Liver (tissue), 9 donors: Measurements from ENCODE around the gene UGT1A9. TPM values are rescaled to one million over a fixed set of nuclear protein-coding genes. Genes with fewer than 3 reads are reported as not detected.

ENCODE experiments used
- DNase-seq: peaks from one replicate; pipeline ENCODE4 v3.0.0-alpha.2; 2017; ENCODE audit warnings: low spot score
- H3K27ac ChIP-seq, 2 donors: one replicate each; pipeline ENCODE4 v1.7.0; 2013; ENCODE audit warnings: inconsistent platforms in 2 of 2, low read length in 2 of 2, control low read depth in 1 of 2, low read depth in 1 of 2, mild to moderate bottlenecking in 1 of 2
- H3K27me3 ChIP-seq, 4 donors: one replicate each; pipeline versions ENCODE4 v1.6.1 to v1.7.0; 2013; ENCODE audit warnings: low read length in 3 of 4, inconsistent platforms in 1 of 4, mild to moderate bottlenecking in 1 of 4, moderate library complexity in 1 of 4; ENCODE audit not compliant: control insufficient read depth in 4 of 4, insufficient read depth in 4 of 4
- H3K36me3 ChIP-seq, 4 donors: one replicate each; pipeline versions ENCODE4 v1.6.1 to v1.7.0; 2013; ENCODE audit warnings: low read length in 3 of 4, mild to moderate bottlenecking in 3 of 4, low read depth in 1 of 4, moderate library complexity in 1 of 4; ENCODE audit not compliant: control insufficient read depth in 4 of 4, insufficient read depth in 3 of 4
- H3K4me1 ChIP-seq, 4 donors: one replicate each; pipeline versions ENCODE4 v1.6.1 to v1.7.0; 2013; ENCODE audit warnings: low read length in 3 of 4, mild to moderate bottlenecking in 3 of 4, moderate library complexity in 1 of 4; ENCODE audit not compliant: control insufficient read depth in 4 of 4, insufficient read depth in 4 of 4
- H3K4me3 ChIP-seq, 3 donors: one replicate each; pipeline versions ENCODE4 v1.6.1 to v1.7.0; 2013; ENCODE audit warnings: low read length in 3 of 3, control low read depth in 1 of 3, low read depth in 1 of 3, mild to moderate bottlenecking in 1 of 3
- H3K9ac ChIP-seq, 2 donors: one replicate each; pipeline ENCODE4 v1.7.0; 2013; ENCODE audit warnings: low read length in 2 of 2, mild to moderate bottlenecking in 2 of 2, moderate library complexity in 2 of 2, control low read depth in 1 of 2, low read depth in 1 of 2
- H3K9me3 ChIP-seq, 4 donors: one replicate each; pipeline versions ENCODE4 v1.6.1 to v1.7.0; 2013; ENCODE audit warnings: low read length in 3 of 4; ENCODE audit not compliant: control insufficient read depth in 4 of 4
- ATF3 ChIP-seq: IDR thresholded peaks from 2 replicates; pipeline ENCODE4 v1.6.1; 2016; ENCODE audit warnings: antibody characterized with exemption
- CTCF ChIP-seq: fragments of 150-350 bp; IDR thresholded peaks from 2 replicates; pipeline ENCODE4 v1.5.1; 2017; ENCODE audit warnings: improper control_type of control experiment, low read depth, low read length; ENCODE audit not compliant: missing input control
- EGR1 ChIP-seq, 2 donors: IDR thresholded peaks; 2 replicates each; pipeline ENCODE4 v1.6.1; 2016 to 2018; ENCODE audit warnings: antibody characterized with exemption in 2 of 2, low read depth in 2 of 2
- FOXA1 ChIP-seq: IDR thresholded peaks from 2 replicates; pipeline ENCODE4 v1.6.1; 2016; ENCODE audit warnings: antibody characterized with exemption
- FOXA2 ChIP-seq: IDR thresholded peaks from 2 replicates; pipeline ENCODE4 v1.6.1; 2016; ENCODE audit warnings: antibody characterized with exemption
- GABPA ChIP-seq, 2 donors: IDR thresholded peaks in 1 of 2; conservative IDR thresholded peaks in 1 of 2; 2 replicates each; pipeline ENCODE4 v1.6.1; 2016; ENCODE audit warnings: antibody characterized with exemption in 2 of 2, mild to moderate bottlenecking in 1 of 2, moderate library complexity in 1 of 2
- HNF4A ChIP-seq, 2 donors: conservative IDR thresholded peaks; 2 replicates each; pipeline ENCODE4 v1.6.1; 2016; ENCODE audit warnings: antibody characterized with exemption in 2 of 2, mild to moderate bottlenecking in 2 of 2
- HNF4G ChIP-seq: IDR thresholded peaks from 2 replicates; pipeline ENCODE4 v1.6.1; 2016; ENCODE audit warnings: antibody characterized with exemption
- JUND ChIP-seq, 2 donors: IDR thresholded peaks; 2 replicates each; pipeline ENCODE4 v1.6.1; 2016; ENCODE audit warnings: antibody characterized with exemption in 2 of 2
- MAX ChIP-seq: IDR thresholded peaks from 2 replicates; pipeline ENCODE4 v1.6.1; 2016; ENCODE audit warnings: antibody characterized with exemption
- NR2F2 ChIP-seq: IDR thresholded peaks from 2 replicates; pipeline ENCODE4 v1.6.1; 2016; ENCODE audit warnings: antibody characterized with exemption
- RAD21 ChIP-seq, 2 donors: IDR thresholded peaks; 2 replicates each; pipeline ENCODE4 v1.6.1; 2016; ENCODE audit warnings: antibody characterized with exemption in 2 of 2, mild to moderate bottlenecking in 2 of 2
- REST ChIP-seq: IDR thresholded peaks from 2 replicates; pipeline ENCODE4 v1.6.1; 2016; ENCODE audit warnings: antibody characterized with exemption, mild to moderate bottlenecking
- RXRA ChIP-seq, 2 donors: IDR thresholded peaks; 2 replicates each; pipeline ENCODE4 v1.6.1; 2017 to 2018; ENCODE audit warnings: antibody characterized with exemption in 2 of 2, mild to moderate bottlenecking in 1 of 2
- SP1 ChIP-seq: IDR thresholded peaks from 2 replicates; pipeline ENCODE4 v1.6.1; 2018; ENCODE audit warnings: antibody characterized with exemption, mild to moderate bottlenecking
- TAF1 ChIP-seq: conservative IDR thresholded peaks from 2 replicates; pipeline ENCODE4 v1.6.1; 2016; ENCODE audit warnings: antibody characterized with exemption, mild to moderate bottlenecking
- YY1 ChIP-seq: IDR thresholded peaks from 2 replicates; pipeline ENCODE4 v1.6.1; 2016; ENCODE audit warnings: antibody characterized with exemption, mild to moderate bottlenecking
- ZBTB33 ChIP-seq: IDR thresholded peaks from 2 replicates; pipeline ENCODE4 v1.6.1; 2016; ENCODE audit warnings: antibody characterized with exemption
- WGBS: extraction: QIAGEN DNeasy Blood & Tissue Kit; methylation state at CpG from one replicate; pipeline ENCODE4 v1.1.7; 2013; 5-methylcytosine and 5-hydroxymethylcytosine counted together
- polyA plus RNA-seq, 2 donors: library from polyadenylated mRNA; stranded (reverse) in 1 of 2; unstranded in 1 of 2; fragments of 200-250 nt in 1 of 2; fragments of >200 nt in 1 of 2; fragmentation: Nextera tagmentation in 1 of 2; extraction: Ambion mirVana in 1 of 2; gene quantifications; one replicate each; pipeline versions ENCODE4 v1.2.1 to v1.2.3, GENCODE V29; 2013 to 2015
- total RNA-seq, 2 donors: library from RNA; depleted of rRNA; stranded (reverse); fragments of >200 nt; gene quantifications; one replicate each; pipeline ENCODE4 v1.2.3, GENCODE V29; 2014
- donor health status: healthy.
- donor health status: healthy.
- donor health status: healthy.
- donor health status: healthy.
- donor health status: healthy.

Gene UGT1A9
- total and polyA plus RNA-seq, 4 donors = 14.3 to 62.3 (median 23.8) TPM; not detected in 1

- peaks cover 5 to 42% (median 27%) of the 10 kb centered on the region in 4 donors for H3K4me1 ChIP-seq
- H3K27ac ChIP-seq = peak overlapping the region; percentile 90 to 98
- peak overlapping the region; percentile 27 to 51 (median 45) for H3K4me3 ChIP-seq
- TF ChIP-seq HNF4A (conservative IDR thresholded peaks at IDR 0.05) = no peak
- no peak for TF ChIP-seq NR2F2
- no peak for TF ChIP-seq SP1
- no peak for TF ChIP-seq CTCF
- TF ChIP-seq ZBTB33 = no peak
- no peak for TF ChIP-seq JUND (IDR thresholded peaks at IDR 0.05)
- no peak for TF ChIP-seq FOXA2
- TF ChIP-seq MAX = no peak
- TF ChIP-seq RXRA (IDR thresholded peaks at IDR 0.05) = no peak
- TF ChIP-seq HNF4G = no peak
- TF ChIP-seq REST = no peak
- TF ChIP-seq ATF3 = no peak
- TF ChIP-seq RAD21 (IDR thresholded peaks at IDR 0.05) = no peak
- TF ChIP-seq TAF1 = no peak
- no peak for TF ChIP-seq GABPA (IDR thresholded peaks at IDR 0.05 in 1 of 2, conservative IDR thresholded peaks at IDR 0.05 in 1 of 2)
- no peak for TF ChIP-seq YY1
- TF ChIP-seq EGR1 (IDR thresholded peaks at IDR 0.05; ENCODE audit: low read depth in 2 of 2) = no peak
- no peak for TF ChIP-seq FOXA1
- H3K36me3 ChIP-seq = no peaks in the 10 kb centered on the region
- H3K9ac ChIP-seq = peak overlapping the region; percentile 16 to 94
- H3K27me3 ChIP-seq = no peaks in the 10 kb centered on the region
- DNase-seq = no peak
- no peaks in the 10 kb centered on the region for H3K9me3 ChIP-seq
- WGBS = 66% methylated on average over 3 of the region's 3 CpGs
Observed at GRCh38 chr2:233672886-233673285, 1.2 kb downstream of the UGT1A9 start.
